Choroid plexus epithelial cell (primary cell): ENCODE measurements around the gene DYTN.
"Not testable (repeated sequence)": the region's sequence is repeated elsewhere in the genome, so short reads cannot be mapped to it uniquely, and the experiment has no call there.

ENCODE experiments used
- DNase-seq: peaks from one replicate; pipeline ENCODE4 v3.0.0-alpha.2; 2010; ENCODE audit warnings: low read depth
- H3K4me3 ChIP-seq: 2 replicates; pipeline ENCODE4 v1.5.1; 2011; ENCODE audit warnings: low read depth, mild to moderate bottlenecking, control low read depth, low read length, moderate library complexity
- CTCF ChIP-seq: conservative IDR thresholded peaks from 2 replicates; pipeline ENCODE4 v1.5.1; 2011; ENCODE audit warnings: low read depth, mild to moderate bottlenecking, control low read depth, inconsistent platforms, low read length, moderate library complexity

DYTN gene

GRCh38 chr2:206716623-206717022 is 1.6 kb downstream of the DYTN start:
- no peak for DNase-seq
- no peak overlapping the region for H3K4me3 ChIP-seq
- no peak for TF ChIP-seq CTCF

GRCh38 chr2:206715183-206715582 is 3.0 kb downstream of the DYTN start:
- H3K4me3 ChIP-seq, DNase-seq: not testable (repeated sequence)

GRCh38 chr2:206713746-206714145 is 4.5 kb downstream of the DYTN start:
- TF ChIP-seq CTCF = no peak
- no peak overlapping the region for H3K4me3 ChIP-seq
- no peak for DNase-seq

- no peak for TF ChIP-seq CTCF
- no peak for DNase-seq
- no peak overlapping the region for H3K4me3 ChIP-seq
These were observed 9.9 kb downstream of the DYTN start for GRCh38 chr2:206708286-206708685.

- DNase-seq = no peak
- TF ChIP-seq CTCF = no peak
- no peak overlapping the region for H3K4me3 ChIP-seq
These were observed 11.0 kb downstream of the DYTN start for GRCh38 chr2:206707164-206707701.

GRCh38 chr2:206701952-206702605 is 16.1 kb downstream of the DYTN start:
- no peak for TF ChIP-seq CTCF
- no peak overlapping the region for H3K4me3 ChIP-seq
- DNase-seq = no peak

GRCh38 chr2:206700156-206700555 is 18.0 kb downstream of the DYTN start:
- TF ChIP-seq CTCF = no peak
- DNase-seq = no peak
- no peak overlapping the region for H3K4me3 ChIP-seq
